GM12874 (cell line): Measurements from ENCODE around the gene BDP1.

ENCODE experiments used
- CTCF ChIP-seq: IDR thresholded peaks from 2 replicates; pipeline ENCODE4 v1.5.1; 2011; ENCODE audit warnings: low read depth, mild to moderate bottlenecking, control low read depth, low read length, moderate library complexity; ENCODE audit not compliant: insufficient read depth

BDP1 gene

GRCh38 chr5:71597001-71597400 is 141.6 kb downstream of the BDP1 start:
- TF ChIP-seq CTCF: no peak

GRCh38 chr5:71600783-71601182 is 145.3 kb downstream of the BDP1 start:
- no peak for TF ChIP-seq CTCF

GRCh38 chr5:71601222-71602026 is 146.0 kb downstream of the BDP1 start:
- peak; percentile 71; the same call in 1 of the 2 replicates for TF ChIP-seq CTCF

- TF ChIP-seq CTCF: no peak
These were observed 160.4 kb downstream of the BDP1 start for GRCh38 chr5:71615809-71616208.
